HUES6 (cell line): Measurements from ENCODE around the gene RAB6C.
A peak's percentile ranks its signal among the peaks of the same experiment; 100 is the strongest.
"Not testable (repeated sequence)": the region's sequence is repeated elsewhere in the genome, so short reads cannot be mapped to it uniquely, and the experiment has no call there.

Experiments used
- H3K27ac ChIP-seq: 2 replicates; pipeline ENCODE4 v1.7.0; 2013; ENCODE audit warnings: low read depth, mild to moderate bottlenecking, low read length, inconsistent platforms
- H3K27me3 ChIP-seq: 2 replicates; pipeline ENCODE4 v1.6.1; 2013; ENCODE audit warnings: low read length; ENCODE audit not compliant: control insufficient read depth, insufficient read depth
- H3K36me3 ChIP-seq: 2 replicates; pipeline ENCODE4 v1.6.1; 2013; ENCODE audit warnings: low read length; ENCODE audit not compliant: control insufficient read depth, insufficient read depth
- H3K4me1 ChIP-seq: 2 replicates; pipeline ENCODE4 v1.6.1; 2013; ENCODE audit warnings: low read length; ENCODE audit not compliant: control insufficient read depth, insufficient read depth
- H3K4me3 ChIP-seq: 2 replicates; pipeline ENCODE4 v1.5.1; 2013; ENCODE audit warnings: low read depth, low read length
- H3K9ac ChIP-seq: one replicate; pipeline ENCODE4 v1.6.1; 2013; ENCODE audit warnings: mild to moderate bottlenecking, low read length
- H3K9me3 ChIP-seq: 2 replicates; pipeline ENCODE4 v1.6.1; 2013; ENCODE audit warnings: low read depth, low read length; ENCODE audit not compliant: control insufficient read depth, insufficient read depth

The RAB6C gene

DNA sequence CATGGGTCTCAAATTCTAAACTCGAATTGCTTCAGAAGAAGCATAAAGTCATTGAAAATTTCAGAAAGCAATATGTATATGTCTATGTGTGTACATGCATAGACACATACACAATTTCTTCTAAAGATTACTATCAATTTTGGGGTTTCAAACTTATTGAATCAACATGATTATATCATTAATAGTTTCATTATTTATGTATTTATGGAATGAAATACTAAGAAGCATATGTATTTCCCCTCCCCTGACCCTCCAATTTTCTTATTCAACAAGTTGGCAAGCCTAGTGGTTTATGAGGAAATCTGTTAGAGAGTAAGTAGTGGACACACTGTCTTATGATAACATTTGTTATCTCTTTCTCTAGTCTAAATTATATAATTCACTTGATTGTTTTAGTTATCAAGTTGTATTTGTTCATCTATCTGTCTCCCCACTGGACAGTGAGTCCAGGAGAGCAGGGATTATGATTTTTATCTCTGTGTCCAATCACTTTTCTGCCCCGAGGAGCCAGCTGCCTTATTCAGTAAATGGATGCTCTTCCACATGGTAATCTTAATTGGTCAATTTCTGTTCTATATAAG, 17.3 kb downstream of the RAB6C start:
- not testable (repeated sequence) for H3K36me3 ChIP-seq, H3K27ac ChIP-seq, H3K9me3 ChIP-seq, H3K4me3 ChIP-seq, H3K4me1 ChIP-seq, H3K9ac ChIP-seq
- peaks cover 11% of the 10 kb centered on the region for H3K27me3 ChIP-seq

- H3K9me3 ChIP-seq, H3K27me3 ChIP-seq, H3K9ac ChIP-seq, H3K4me3 ChIP-seq, H3K36me3 ChIP-seq, H3K4me1 ChIP-seq, H3K27ac ChIP-seq: not testable (repeated sequence)
Measured at GRCh38 chr2:129998771-129999170, 19.3 kb downstream of the RAB6C start.

- H3K36me3 ChIP-seq, H3K27ac ChIP-seq, H3K9ac ChIP-seq, H3K9me3 ChIP-seq, H3K4me1 ChIP-seq: not testable (repeated sequence)
- Histone ChIP-seq H3K27me3 (peaks cover 32% of the 10 kb centered on the region), H3K4me3 (peak overlapping the region; percentile 42)
Measured at GRCh38 chr2:130005862-130006261, 26.4 kb downstream of the RAB6C start.

DNA sequence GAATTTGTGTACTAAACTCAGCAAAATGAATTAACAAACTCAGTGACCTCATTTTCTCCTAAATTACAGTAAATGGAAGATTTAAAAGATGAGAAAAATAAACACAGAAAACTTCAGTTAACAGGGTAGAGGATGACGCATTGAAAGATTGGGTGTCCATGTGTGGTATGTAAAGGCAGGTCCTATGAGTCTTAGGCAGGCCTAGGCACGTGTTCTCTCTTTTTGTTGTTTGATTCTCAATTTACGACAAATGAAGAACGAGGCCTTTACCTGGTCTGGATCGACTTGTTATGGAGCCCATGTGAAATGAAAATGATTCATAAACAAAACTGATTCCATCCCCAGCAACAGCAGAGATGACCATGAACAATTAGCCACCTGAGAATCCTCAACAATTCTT, 37.2 kb downstream of the RAB6C start:
- H3K4me1 ChIP-seq, result not testable (repeated sequence)

DNA sequence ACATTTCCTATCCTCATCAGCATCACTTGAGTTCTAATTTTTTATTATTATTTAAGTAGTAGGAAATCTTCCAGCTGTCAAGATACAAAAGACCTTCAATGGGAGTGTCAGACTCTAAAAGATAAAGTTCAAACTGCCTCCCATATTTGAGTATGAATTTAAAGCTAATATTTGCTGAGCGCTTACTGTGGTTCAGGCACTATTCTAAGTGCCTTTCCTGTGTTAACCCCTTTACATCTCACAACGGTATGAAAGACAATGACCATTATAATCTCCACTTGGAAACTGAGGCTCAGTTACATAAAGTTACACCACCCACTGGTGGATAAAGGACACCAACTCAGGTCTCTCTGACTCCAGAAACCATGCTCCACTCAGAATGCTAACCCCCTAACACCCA, 39.9 kb downstream of the RAB6C start:
- Histone ChIP-seq H3K27ac (no peak overlapping the region), H3K27me3 (no peaks in the 10 kb centered on the region; the same call in 1 of the 2 replicates), H3K4me3 (no peak overlapping the region), H3K4me1 (no peaks in the 10 kb centered on the region), H3K9ac (no peak overlapping the region), H3K36me3 (no peaks in the 10 kb centered on the region), H3K9me3 (no peaks in the 10 kb centered on the region; the same call in 1 of the 2 replicates)

More for the DNA sequence above, 37.2 kb downstream of the RAB6C start:
- H3K36me3 ChIP-seq, H3K9me3 ChIP-seq, H3K4me3 ChIP-seq, H3K9ac ChIP-seq, H3K27me3 ChIP-seq, H3K27ac ChIP-seq: not testable (repeated sequence)

GRCh38 chr2:130020069-130020468, 40.6 kb downstream of the RAB6C start:
- not testable (repeated sequence) for H3K4me1 ChIP-seq, H3K9me3 ChIP-seq, H3K4me3 ChIP-seq, H3K9ac ChIP-seq, H3K36me3 ChIP-seq, H3K27me3 ChIP-seq, H3K27ac ChIP-seq

- not testable (repeated sequence) for H3K9me3 ChIP-seq, H3K36me3 ChIP-seq, H3K4me3 ChIP-seq, H3K27me3 ChIP-seq, H3K9ac ChIP-seq, H3K4me1 ChIP-seq, H3K27ac ChIP-seq
Measured at GRCh38 chr2:130025931-130026330, 46.5 kb downstream of the RAB6C start.
